HepG2 (cell line): ENCODE results near the gene PPCS. TPM values are rescaled to one million over a fixed set of nuclear protein-coding genes. Genes with fewer than 3 reads are reported as not detected.
A peak's percentile ranks its signal among the peaks of the same experiment; 100 is the strongest.
"Not testable (repeated sequence)": the region's sequence is repeated elsewhere in the genome, so short reads cannot be mapped to it uniquely, and the experiment has no call there.

Experiments used
- ATAC-seq: fragments of 200-7000 bp; cut with Tn5 transposase; 3 replicates; pipeline ENCODE4 v1.9.1; 2020; ENCODE audit warnings: mild to moderate bottlenecking, moderate library complexity
- BruUV-seq: library from RNA; stranded (reverse); fragments of 400-500 nt; replicated peaks from 2 replicates; lab custom pipeline; 2021; lab: Mats Ljungman, UMichigan
- CTCF ChIA-PET: fragments of 300-600 bp; formaldehyde crosslinking; extraction: SDS; loops from one replicate; lab custom pipeline; 2021; ENCODE audit warnings: low total read pairs, inconsistent platforms, low intra/inter-chr PET ratio; lab: Yijun Ruan, JAX
- POLR2A ChIA-PET: fragments of 350-600 bp; sonication (Branson Sonifier 250); formaldehyde crosslinking; loops from one replicate; lab custom pipeline; 2020; ENCODE audit warnings: antibody characterized with exemption, inconsistent platforms; lab: Yijun Ruan, JAX
- DNase-seq: peaks from one replicate; pipeline ENCODE4 v3.0.0-alpha.2; 2015; ENCODE audit warnings: low spot score
- FAIRE-seq: peaks from 3 replicates; lab custom pipeline; 2011; peaks lifted over from hg19 to GRCh38; lab: Jason Lieb, UNC
- H2AFZ ChIP-seq: one replicate; pipeline ENCODE4 v1.6.1; 2011; ENCODE audit warnings: low read length, inconsistent platforms
- H3K27ac ChIP-seq: fragments of 300-600 bp; 3 replicates; pipeline ENCODE4 v1.8.0; 2011; ENCODE audit warnings: mixed run types, mild to moderate bottlenecking, mixed read lengths, low read length, inconsistent platforms; ENCODE audit not compliant: insufficient read depth; ENCODE audit errors: extremely low read length
- H3K27me3 ChIP-seq, 2 experiments: fragments of 200-600 bp in 1 of 2; 2 replicates in 1 of 2; 3 replicates in 1 of 2; pipeline versions ENCODE4 v1.6.0 to v1.8.0; 2011; ENCODE audit warnings: low read length in 2 of 2, mild to moderate bottlenecking in 2 of 2, moderate library complexity in 2 of 2, inconsistent platforms in 1 of 2; ENCODE audit not compliant: insufficient read depth in 2 of 2, control insufficient read depth in 1 of 2
- H3K36me3 ChIP-seq, 2 experiments: fragments of 200-600 bp in 1 of 2; replicated peaks in 1 of 2; 2 replicates in 1 of 2; 3 replicates in 1 of 2; pipeline versions ENCODE4 v1.5.1 to v1.8.0; 2011; ENCODE audit warnings: low read length in 2 of 2, inconsistent platforms in 1 of 2; ENCODE audit not compliant: insufficient read depth in 2 of 2, control insufficient read depth in 1 of 2
- H3K4me1 ChIP-seq: 2 replicates; pipeline ENCODE4 v1.5.1; 2012; ENCODE audit warnings: low read length, inconsistent platforms; ENCODE audit not compliant: insufficient read depth
- H3K4me2 ChIP-seq: 2 replicates; pipeline ENCODE4 v1.6.0; 2011; ENCODE audit warnings: low read depth, low read length, inconsistent platforms
- H3K4me3 ChIP-seq, 3 experiments: fragments of 200-600 bp in 1 of 3; sonication (generic), shearing (Covaris generic) in 1 of 3; replicated peaks in 1 of 3; 2 replicates each; pipeline ENCODE4 v1.5.1; 2011 to 2016; ENCODE audit warnings: low read length in 3 of 3, inconsistent platforms in 2 of 3, low read depth in 2 of 3, mild to moderate bottlenecking in 2 of 3, control low read depth in 1 of 3, mixed read lengths in 1 of 3; ENCODE audit not compliant: insufficient read depth in 1 of 3
- H3K79me2 ChIP-seq: one replicate; pipeline ENCODE4 v1.6.1; 2011; ENCODE audit warnings: low read length, inconsistent platforms; ENCODE audit not compliant: insufficient read depth
- H3K9ac ChIP-seq: 2 replicates; pipeline ENCODE4 v1.6.0; 2011; ENCODE audit warnings: mild to moderate bottlenecking, low read depth, low read length, inconsistent platforms; ENCODE audit not compliant: insufficient read depth
- H3K9me3 ChIP-seq: 2 replicates; pipeline ENCODE4 v1.5.1; 2012; ENCODE audit warnings: mild to moderate bottlenecking, low read length
- H4K20me1 ChIP-seq: 2 replicates; pipeline ENCODE4 v1.6.0; 2011; ENCODE audit warnings: inconsistent platforms, mild to moderate bottlenecking, low read length, moderate library complexity; ENCODE audit not compliant: insufficient read depth
- ATF7 ChIP-seq, 2 experiments: fragments of 450-650 bp in 1 of 2; sonication (generic) in 1 of 2; formaldehyde crosslinking in 1 of 2; IDR thresholded peaks; 2 replicates each; pipeline versions ENCODE4 v1.4.0 to v1.6.1; 2016 to 2020; ENCODE audit warnings: antibody characterized with exemption in 1 of 2, mild to moderate bottlenecking in 1 of 2, missing genetic modification reagents in 1 of 2
- HIVEP1 ChIP-seq: sonication (generic); formaldehyde crosslinking; IDR thresholded peaks from 2 replicates; pipeline ENCODE4 v1.4.0; 2020; ENCODE audit warnings: mild to moderate bottlenecking, missing genetic modification reagents
- HNF4A ChIP-seq: sonication (generic); formaldehyde crosslinking; IDR thresholded peaks from 2 replicates; pipeline ENCODE4 v1.4.0; 2020; ENCODE audit warnings: missing genetic modification reagents
- NCOR1 ChIP-seq: fragments of 200-600 bp; sonication (generic); IDR thresholded peaks from 2 replicates; pipeline ENCODE4 v1.7.0; 2017; ENCODE audit warnings: antibody characterized with exemption, low read length, borderline replicate concordance
- ZNF558 ChIP-seq: sonication (generic); formaldehyde crosslinking; IDR thresholded peaks from 2 replicates; pipeline ENCODE4 v1.9.0; 2022; ENCODE audit warnings: mild to moderate bottlenecking, missing genetic modification reagents, borderline replicate concordance
- ZNF709 ChIP-seq: sonication (generic); formaldehyde crosslinking; IDR thresholded peaks from 2 replicates; pipeline ENCODE4 v1.5.0; 2020; ENCODE audit warnings: mild to moderate bottlenecking, missing genetic modification reagents
- ZNF724P ChIP-seq: sonication (generic); formaldehyde crosslinking; IDR thresholded peaks from 2 replicates; pipeline ENCODE4 v1.8.0; 2022; ENCODE audit warnings: missing genetic modification reagents, borderline replicate concordance
- ZNF737 ChIP-seq: sonication (generic); formaldehyde crosslinking; IDR thresholded peaks from 2 replicates; pipeline ENCODE4 v1.5.0; 2020; ENCODE audit warnings: missing genetic modification reagents, mild to moderate bottlenecking, borderline replicate concordance
- WGBS: methylation state at CpG from one replicate; pipeline ENCODE4 v1.1.6; 2017; ENCODE audit warnings: low lambda C conversion rate; 5-methylcytosine and 5-hydroxymethylcytosine counted together
- in situ Hi-C: cut with HindIII; loops from 2 replicates; pipeline ENCODE4 v1.10.0; 2017; ENCODE audit warnings: low pct_unique_long_range_greater_than_20kb; ENCODE audit not compliant: extremely low pct_ligation_motif_present
- intact Hi-C: fragments of 100-400 bp; cut with micrococcal nuclease; formaldehyde crosslinking; loops from one replicate; pipeline ENCODE4 v1.10.0; 2022; ENCODE audit not compliant: unreplicated experiment
- polyA plus RNA-seq, 8 experiments: library from polyadenylated mRNA; depleted of rRNA in 3 of 8; stranded (reverse) in 7 of 8; unstranded in 1 of 8; fragments of >200 nt; fragmentation: Illumina TruSeq in 4 of 8; extraction: Trizol in 4 of 8; gene quantifications; 2 replicates each; pipeline versions ENCODE4 v1.2.1 to v1.2.3, GENCODE V29; 2011 to 2016; ENCODE audit warnings: low read depth in 4 of 8, missing spikeins in 1 of 8, mixed read lengths in 1 of 8; ENCODE audit not compliant: insufficient read depth in 1 of 8
- total RNA-seq, 5 experiments: library from RNA; depleted of rRNA; stranded (reverse); fragments of >200 nt; fragmentation: Illumina TruSeq; extraction: Trizol; gene quantifications; 2 replicates each; pipeline ENCODE4 v1.2.3, GENCODE V29; 2016; ENCODE audit warnings: low read depth in 1 of 5
- TF ChIP-seq, protein P1 (sequence below): sonication (generic); formaldehyde crosslinking; IDR thresholded peaks from 2 replicates; pipeline ENCODE4 v1.8.0; 2022; ENCODE audit warnings: mild to moderate bottlenecking, missing genetic modification reagents, moderate library complexity
- TF ChIP-seq, protein P2 (sequence below): sonication (generic); formaldehyde crosslinking; IDR thresholded peaks from 2 replicates; pipeline ENCODE4 v1.5.1; 2020; ENCODE audit warnings: mild to moderate bottlenecking, moderate library complexity, missing genetic modification reagents
- TF ChIP-seq, protein P3 (sequence below): sonication (generic); formaldehyde crosslinking; IDR thresholded peaks from 2 replicates; pipeline ENCODE4 v1.5.1; 2020; ENCODE audit warnings: missing genetic modification reagents, mild to moderate bottlenecking, borderline replicate concordance

PPCS gene
- total and polyA plus RNA-seq, 2 of the 13 experiments (the other 11 are each of a cell fraction or from before 2014, with no cell fraction given) = 13.4 to 38.9 TPM

DNA sequence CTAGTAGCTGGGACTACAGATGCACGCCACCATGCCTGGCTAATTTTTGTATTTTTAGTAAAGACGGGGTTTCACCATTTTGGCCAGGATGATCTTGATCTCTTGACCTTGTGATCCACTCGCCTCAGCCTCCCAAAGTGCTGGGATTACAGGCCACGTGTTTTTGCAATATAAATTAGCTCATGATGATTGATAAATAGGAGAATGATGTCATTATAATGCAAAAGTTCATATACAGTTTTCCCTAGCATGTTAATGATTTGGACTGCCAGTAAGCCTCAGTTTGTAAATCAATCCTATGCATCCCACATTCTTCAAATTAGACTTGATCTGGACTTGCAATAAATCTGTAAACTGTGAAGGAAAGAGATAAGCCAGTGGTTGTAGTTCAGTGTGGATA, 21.0 kb downstream of the PPCS start:
- BruUV-seq; H3K4me2 ChIP-seq; H3K36me3 ChIP-seq; H3K9ac ChIP-seq; H3K27ac ChIP-seq; CTCF ChIA-PET; H3K79me2 ChIP-seq; POLR2A ChIA-PET; DNase-seq; ATAC-seq; H3K27me3 ChIP-seq; H2AFZ ChIP-seq; intact Hi-C loops; in situ Hi-C loops; H3K9me3 ChIP-seq; H3K4me3 ChIP-seq; H3K4me1 ChIP-seq; H4K20me1 ChIP-seq; FAIRE-seq; TF ChIP-seq ATF7 (CRISPR knock-in tag; IDR thresholded peaks at IDR 0.05): not testable (repeated sequence)
- TF ChIP-seq ATF7 (IDR thresholded peaks at IDR 0.05) = peak; percentile 86
- WGBS = 56% methylated on average over 4 of the region's 4 CpGs

DNA sequence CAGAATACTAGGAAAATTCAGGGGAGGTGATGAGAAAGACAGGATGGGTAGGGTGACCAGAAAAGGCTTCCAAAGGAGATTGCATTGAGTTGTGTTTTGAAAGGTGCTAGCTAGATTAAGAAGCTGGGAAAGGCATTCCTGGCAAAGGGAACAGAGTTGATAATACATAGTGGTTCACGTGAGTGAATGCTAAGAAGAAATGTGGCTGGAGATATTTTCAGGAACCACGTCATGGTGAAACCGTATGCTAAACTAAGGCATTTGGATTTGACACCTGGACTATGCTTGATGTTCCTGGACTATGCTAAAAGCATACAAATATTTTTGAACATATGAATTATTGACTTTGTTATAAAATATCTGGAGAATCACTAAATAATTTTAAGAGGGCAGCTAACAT, 21.4 kb downstream of the PPCS start:
- H3K4me3 ChIP-seq = no peak overlapping the region
- no peaks in the 10 kb centered on the region for H3K79me2 ChIP-seq
- 37% methylated on average over 3 of the region's 3 CpGs for WGBS
- POLR2A ChIA-PET = no interaction called here
- H3K27me3 ChIP-seq = no peaks in the 10 kb centered on the region
- H3K9ac ChIP-seq = no peak overlapping the region
- DNase-seq = no peak
- FAIRE-seq = no peak
- no peaks in the 10 kb centered on the region for H3K4me1 ChIP-seq
- intact Hi-C loops = no loop called here
- no peaks in the 10 kb centered on the region for H4K20me1 ChIP-seq
- H3K9me3 ChIP-seq = no peaks in the 10 kb centered on the region
- no peak overlapping the region for H2AFZ ChIP-seq
- H3K4me2 ChIP-seq = no peak overlapping the region
- no peaks in the 10 kb centered on the region for H3K36me3 ChIP-seq
- TF ChIP-seq, protein P1, sequence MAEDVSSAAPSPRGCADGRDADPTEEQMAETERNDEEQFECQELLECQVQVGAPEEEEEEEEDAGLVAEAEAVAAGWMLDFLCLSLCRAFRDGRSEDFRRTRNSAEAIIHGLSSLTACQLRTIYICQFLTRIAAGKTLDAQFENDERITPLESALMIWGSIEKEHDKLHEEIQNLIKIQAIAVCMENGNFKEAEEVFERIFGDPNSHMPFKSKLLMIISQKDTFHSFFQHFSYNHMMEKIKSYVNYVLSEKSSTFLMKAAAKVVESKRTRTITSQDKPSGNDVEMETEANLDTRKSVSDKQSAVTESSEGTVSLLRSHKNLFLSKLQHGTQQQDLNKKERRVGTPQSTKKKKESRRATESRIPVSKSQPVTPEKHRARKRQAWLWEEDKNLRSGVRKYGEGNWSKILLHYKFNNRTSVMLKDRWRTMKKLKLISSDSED = no peak
- TF ChIP-seq HIVEP1 = no peak
- TF ChIP-seq, protein P2, sequence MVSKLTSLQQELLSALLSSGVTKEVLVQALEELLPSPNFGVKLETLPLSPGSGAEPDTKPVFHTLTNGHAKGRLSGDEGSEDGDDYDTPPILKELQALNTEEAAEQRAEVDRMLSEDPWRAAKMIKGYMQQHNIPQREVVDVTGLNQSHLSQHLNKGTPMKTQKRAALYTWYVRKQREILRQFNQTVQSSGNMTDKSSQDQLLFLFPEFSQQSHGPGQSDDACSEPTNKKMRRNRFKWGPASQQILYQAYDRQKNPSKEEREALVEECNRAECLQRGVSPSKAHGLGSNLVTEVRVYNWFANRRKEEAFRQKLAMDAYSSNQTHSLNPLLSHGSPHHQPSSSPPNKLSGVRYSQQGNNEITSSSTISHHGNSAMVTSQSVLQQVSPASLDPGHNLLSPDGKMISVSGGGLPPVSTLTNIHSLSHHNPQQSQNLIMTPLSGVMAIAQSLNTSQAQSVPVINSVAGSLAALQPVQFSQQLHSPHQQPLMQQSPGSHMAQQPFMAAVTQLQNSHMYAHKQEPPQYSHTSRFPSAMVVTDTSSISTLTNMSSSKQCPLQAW (CRISPR knock-in tag) = no peak
- TF ChIP-seq ZNF709 (CRISPR knock-in tag) = no peak
- no peak for TF ChIP-seq HNF4A (CRISPR knock-in tag)
- TF ChIP-seq ZNF558 (CRISPR knock-in tag) = no peak
- TF ChIP-seq NCOR1 = no peak
- no peak for TF ChIP-seq ZNF737 (CRISPR knock-in tag)
- no peak for TF ChIP-seq ZNF724P (CRISPR knock-in tag)
- TF ChIP-seq, protein P3, sequence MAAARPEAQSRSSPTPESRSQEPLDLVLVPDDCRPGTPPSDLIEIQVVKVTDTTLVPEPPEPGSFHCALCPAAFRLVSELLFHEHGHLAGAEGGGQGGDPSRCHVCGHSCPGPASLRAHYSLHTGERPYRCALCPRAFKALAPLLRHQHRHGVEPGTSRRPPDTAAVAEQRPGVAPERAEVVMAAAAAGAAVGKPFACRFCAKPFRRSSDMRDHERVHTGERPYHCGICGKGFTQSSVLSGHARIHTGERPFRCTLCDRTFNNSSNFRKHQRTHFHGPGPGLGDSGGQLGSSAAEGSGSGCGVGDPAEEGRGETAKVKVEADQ = no peak
- CTCF ChIA-PET = no interaction called here
- H3K27ac ChIP-seq = no peak overlapping the region
- no TSS peak for BruUV-seq
- in situ Hi-C loops = no loop called here
- ATAC-seq = no peak
